GM12874 (cell line): ENCODE results near the gene UBE2E2.

Experiments
- CTCF ChIP-seq: IDR thresholded peaks from 2 replicates; pipeline ENCODE4 v1.5.1; 2011; ENCODE audit warnings: low read depth, mild to moderate bottlenecking, control low read depth, low read length, moderate library complexity; ENCODE audit not compliant: insufficient read depth

The UBE2E2 gene

DNA sequence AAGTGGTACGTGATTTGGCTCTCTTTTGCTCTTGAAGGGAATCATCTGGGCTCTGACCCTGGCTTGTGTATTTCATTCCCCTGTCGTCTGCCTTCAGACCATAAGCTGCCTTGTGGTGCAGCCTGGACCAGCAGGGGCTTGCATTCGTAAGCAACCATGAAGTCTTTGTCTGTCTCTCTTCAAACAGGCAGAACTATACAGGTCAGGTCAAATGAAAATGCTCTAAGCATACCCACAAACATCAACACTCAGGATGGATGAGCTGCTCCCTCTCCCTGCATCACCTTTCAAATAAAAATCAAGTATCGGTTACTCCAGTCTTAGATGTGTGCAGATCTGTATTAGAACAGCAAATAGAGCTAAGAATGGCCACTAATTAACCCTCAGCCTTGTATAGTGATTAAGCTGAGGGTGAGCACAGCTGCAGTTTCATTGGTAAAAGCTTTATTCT lies 334.0 kb downstream of the UBE2E2 start:
- TF ChIP-seq CTCF: no peak

- no peak for TF ChIP-seq CTCF
Observed at GRCh38 chr3:23539185-23539584, 336.1 kb downstream of the UBE2E2 start.

GRCh38 chr3:23540600-23540999 lies 337.5 kb downstream of the UBE2E2 start:
- no peak for TF ChIP-seq CTCF

DNA sequence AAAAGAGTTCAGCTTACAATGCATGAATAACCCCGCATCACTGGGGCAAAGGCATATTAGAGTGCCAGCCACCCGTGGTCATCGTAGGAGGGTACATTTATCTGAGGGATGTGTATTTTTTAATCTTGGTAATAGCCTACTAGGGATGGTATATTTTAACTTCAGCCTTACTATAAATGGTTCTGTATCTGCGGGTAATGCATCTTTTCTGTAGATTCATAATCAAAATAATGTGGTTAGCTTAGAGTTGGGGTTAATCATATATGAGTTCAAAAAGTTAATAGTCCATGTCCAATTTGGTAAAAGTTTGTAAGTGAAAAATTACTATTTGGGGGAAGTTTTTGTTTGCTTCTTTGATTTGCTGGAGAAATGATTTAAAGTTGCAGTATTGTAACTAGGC lies 339.0 kb downstream of the UBE2E2 start:
- TF ChIP-seq CTCF: no peak

GRCh38 chr3:23546181-23546580 lies 343.1 kb downstream of the UBE2E2 start:
- TF ChIP-seq CTCF: no peak

GRCh38 chr3:23547905-23548650 lies 345.0 kb downstream of the UBE2E2 start:
- no peak for TF ChIP-seq CTCF

GRCh38 chr3:23548706-23549105 lies 345.6 kb downstream of the UBE2E2 start:
- TF ChIP-seq CTCF: no peak
